ENCODE measurements around the gene SPEG.

Gene SPEG

DNA sequence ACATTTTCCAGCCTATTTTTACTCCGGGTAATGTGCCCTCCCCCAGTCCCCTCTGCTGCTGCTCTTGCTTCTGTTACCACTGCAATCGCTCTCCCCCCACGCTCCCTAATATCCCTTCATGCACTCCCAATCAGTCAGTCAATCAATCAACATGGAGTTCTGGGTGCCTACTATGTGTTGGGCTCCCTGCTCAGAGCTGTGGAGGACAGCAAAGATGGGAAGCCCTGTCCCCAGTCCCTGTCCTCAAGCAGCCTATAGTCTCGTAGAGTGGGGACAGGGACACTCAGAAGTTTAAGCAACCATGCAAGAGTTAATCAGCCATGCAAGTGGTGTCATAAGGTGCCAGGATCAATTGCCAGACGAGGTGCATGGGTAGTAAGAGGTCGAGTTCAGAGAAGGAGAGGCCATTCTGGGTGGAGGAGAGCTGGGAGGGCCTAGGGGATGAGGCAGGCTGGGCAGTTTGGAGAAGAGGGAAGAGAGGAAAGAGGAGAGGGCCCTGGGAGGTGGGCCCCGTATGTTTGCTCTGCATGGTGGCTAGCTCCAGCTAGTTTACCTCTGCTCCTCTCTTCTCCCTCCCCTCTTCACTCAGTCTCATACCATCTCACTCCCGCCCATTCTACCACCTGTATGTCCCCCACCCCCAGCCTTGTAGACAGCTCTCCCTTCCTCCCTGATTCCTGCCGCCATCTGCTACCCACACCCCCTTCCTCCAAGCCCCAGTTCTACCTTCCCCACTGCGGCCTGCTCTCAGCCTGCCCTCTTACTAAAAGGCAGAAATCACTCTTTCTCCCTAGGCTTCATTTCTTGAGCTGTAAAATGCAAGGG is 83.5 kb downstream of the SPEG start:
- DNase-seq, result no peak

DNA sequence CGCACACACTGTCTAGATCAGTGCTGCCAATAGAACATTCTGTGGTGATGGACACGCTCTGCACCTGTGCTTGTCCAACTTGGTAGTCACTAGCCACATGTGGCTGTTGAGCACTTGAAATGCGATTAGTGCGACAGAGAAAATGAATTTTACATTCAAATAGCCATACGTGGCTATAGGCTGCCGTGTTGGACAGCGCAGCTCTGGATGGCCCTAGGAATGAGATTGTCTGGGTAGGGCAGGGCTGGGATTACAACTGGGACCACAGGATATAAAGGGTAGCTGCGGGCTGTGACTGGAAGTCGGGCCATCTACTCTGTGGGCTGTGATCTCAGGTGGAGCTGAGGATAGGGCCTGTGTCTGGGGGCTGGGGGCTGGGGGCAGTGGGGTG is 84.9 kb downstream of the SPEG start:
- no peak for DNase-seq

DNA sequence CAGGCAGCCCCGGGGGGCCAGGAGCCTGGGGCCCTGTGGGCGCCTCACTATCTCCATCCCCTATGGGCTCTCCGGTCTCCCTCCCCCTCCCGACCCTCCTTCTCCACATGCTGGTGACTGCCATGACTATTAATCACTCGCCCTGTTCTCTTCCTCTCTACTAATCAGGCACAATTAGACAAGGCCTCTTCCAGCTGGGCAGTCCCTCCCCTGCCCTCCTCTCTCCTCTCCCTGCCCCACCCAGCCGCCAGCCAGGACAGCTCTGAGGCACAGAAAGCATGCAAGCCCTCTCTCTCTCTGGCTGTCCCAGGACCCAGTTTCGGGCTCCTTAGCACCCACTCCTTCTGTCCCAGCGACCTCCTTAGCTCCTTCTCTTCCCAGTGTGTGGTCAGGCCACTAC is 85.4 kb downstream of the SPEG start:
- no peak for DNase-seq

DNA sequence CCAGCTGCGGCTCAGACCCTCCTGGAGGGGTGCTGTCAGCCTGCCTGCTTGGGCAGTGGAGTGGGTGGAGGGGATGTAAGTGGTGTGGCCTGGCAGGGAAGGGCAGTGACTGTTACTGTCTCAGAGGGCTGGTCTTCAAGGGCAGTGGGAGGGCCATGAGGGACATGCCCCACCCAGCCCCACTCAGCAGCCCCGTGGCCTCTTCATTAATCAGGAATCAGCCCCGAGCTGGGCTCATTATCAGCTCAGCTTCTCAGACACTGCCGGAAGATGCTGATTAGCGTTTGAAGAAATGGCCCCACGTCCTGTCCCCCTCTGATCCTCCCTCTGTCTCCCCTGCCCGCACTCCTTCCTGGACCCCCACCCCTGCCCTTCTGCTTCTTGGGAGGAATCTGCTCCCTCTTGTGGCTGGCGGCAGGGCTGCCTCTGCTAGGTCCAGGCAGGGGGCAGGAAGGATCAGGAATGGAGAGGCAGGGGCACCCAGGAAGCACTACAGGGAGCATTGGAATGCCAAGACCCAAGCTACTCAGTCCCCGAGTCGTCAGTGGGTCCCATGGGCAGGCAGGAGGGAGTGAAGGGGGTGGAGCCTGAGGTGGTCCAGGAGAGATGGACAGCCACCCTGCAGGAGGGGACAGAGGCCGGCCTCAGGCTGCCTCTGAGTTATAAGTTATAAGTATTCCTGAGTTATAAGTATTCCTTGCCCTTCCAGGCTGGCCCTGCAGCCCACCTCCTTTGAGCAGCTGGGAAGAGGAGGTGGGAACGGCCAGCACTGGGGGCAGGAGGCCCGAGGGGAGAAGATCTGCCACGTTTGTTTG is 86.6 kb downstream of the SPEG start:
- peak in 1 of 2 donors; percentile 20 for DNase-seq

DNA sequence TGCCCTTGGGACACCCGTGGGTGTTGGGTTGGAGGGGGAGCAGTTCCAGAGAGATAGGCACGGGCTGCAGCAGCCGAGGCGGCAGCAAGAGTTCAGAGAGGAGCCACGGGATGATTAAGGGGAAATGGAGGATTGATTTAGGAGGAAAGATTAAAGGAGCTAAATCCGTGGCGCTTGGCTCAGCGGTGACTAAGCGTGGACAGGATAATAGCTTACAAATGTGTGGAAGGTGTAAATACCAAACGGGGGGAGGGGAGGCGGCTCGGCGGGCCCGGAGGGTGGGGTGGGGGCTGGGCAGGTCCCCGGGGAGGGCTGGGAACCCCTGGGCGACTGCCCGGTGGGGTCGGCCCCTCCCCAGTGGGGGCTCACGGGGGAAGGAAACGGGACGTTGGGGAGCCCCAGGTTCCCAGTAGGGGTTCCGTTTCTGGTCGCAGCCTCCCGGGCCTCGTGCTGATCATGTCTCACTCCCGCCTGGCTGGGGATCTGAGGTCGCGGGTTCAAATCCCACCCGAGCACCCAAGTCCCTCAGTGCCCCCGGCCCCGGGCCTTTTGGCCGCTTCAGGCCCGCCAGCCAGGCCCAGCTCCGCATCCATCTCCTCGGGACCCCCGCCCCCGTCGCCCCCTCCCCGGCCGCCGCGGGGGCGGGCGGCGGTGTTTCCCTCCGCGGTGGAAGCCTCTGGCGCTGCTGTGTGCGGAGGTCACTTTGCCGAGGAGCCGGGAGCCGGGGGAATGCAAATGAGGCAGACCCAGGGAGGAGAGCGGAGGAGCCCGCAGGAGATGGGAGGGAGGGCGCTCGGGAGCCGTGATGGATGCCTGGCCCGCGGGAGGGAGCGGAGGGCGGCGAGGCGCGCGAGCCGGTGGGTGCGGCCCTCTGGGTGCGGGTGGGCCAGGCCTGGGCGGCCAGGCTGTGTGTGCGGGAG is 87.7 kb downstream of the SPEG start:
- DNase-seq, result no peak

DNA sequence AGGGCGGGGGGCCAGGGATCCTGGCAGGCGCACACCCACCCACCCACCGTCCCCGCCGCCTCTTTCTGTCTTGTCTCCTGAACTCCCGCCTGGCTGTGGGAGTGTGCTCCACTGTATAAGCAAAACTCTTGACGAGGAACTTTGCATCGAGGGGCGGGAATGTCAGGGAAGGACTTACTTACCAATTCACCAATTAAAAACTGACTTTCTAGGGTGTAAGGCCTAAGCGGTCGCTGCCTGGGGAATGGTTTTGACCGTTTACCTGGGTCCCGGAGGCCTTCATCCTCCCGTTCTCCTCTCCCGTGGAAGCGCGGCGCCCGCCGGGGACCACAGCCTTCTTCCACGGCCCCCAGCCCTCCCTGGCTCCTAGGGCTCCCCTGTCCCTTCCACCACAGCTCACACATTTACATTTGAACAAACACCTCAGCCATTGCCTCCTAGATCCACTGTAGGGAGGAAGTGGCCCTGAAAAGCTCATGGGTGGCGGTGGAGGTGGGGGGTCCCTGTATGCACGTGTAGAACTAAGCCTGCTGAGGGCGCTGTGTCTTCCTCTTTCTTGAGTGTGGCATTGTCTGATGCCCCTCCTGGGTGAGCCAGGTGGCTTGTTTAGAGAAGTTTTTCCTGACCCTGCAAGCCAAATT is 88.5 kb downstream of the SPEG start:
- DNase-seq, result no peak

DNA sequence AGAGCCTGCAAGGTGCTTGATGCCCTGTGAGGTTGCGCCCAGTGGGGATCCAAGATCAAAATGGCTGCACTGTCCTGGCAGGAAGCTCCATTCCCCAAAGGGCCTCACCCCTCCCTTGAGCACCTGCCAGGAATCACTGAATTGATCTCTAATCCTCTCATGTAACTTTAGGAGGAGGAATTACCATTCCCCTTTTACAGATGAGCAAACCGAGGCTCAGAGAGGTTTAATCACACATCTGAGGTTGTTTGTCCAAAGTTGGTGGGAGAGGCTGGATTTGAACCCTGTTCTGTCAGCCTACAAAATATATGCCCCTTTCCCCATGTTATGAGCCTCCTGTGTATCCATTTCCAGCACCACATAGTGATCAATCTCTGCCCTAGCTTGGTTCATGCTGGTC is 90.2 kb downstream of the SPEG start:
- DNase-seq, result no peak

DNA sequence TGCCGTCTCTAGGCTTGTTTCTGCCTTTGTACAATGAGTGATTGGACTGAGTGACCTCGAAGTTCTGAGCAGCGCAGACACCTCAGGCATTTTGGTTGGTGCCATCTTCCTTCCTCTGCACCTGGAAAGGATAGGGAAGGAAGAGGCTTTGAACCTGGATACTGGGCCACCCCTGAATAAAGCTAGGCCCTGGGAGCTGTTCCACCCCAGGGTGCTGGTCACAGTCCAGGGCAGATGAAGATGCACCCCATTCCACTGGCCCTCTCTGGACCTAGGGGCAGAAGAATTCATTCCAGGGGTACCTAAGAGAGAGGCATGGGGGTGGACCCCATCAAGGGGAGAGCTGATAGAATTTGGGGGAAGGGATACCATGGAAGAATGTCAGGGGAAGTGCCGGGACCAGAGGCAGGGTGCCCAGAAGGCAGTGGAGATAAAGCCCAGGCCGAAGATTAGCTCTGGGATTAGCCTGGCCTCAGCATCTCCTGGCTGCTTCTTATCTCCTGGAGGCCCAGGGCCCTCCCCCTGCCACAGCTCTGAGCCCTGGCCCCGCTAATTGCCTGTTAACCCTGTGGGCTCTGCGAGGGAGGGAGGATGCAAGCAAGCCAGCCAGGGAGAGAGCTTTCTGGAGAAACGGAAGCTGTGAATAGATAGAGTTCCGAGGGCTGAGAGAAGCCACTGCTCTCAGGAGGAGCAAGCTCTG is 91.0 kb downstream of the SPEG start:
- DNase-seq, result no peak

DNA sequence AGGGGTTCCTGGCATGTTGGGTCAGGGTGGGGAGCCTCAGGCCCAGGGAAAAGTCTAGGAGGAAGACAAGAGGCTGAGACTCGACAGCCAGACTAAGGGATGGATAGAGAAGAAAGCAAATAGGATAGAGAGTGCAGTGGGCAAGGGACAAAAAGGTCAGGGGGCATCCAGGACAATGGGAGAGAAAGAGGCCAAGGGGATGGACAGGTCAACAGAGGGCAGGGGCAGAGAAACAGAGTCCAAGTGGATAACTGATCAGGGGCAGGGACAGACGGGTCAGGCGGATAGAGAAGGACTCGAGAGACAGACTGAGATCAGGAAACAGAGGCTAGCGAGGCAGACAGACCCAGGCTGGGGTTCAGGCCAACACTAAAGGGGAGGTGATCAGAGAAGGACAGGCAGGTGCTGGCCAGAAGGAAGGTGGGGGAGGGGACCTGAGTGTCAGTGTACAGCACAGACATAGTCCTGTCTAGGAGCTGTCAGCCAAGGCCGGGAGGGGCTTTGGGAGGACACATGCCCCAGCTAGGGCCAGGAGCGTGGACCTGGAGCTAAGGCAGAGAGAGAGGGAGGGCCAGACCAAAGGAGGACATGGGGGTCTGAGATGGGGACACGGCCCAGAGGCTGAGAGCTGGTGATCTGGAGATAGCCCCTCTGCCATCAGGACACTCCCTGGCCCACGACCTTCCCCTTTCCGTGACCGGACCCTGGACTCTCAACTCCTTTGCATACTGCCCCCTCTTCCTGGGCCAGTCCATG is 91.9 kb downstream of the SPEG start:
- DNase-seq, result no peak

DNA sequence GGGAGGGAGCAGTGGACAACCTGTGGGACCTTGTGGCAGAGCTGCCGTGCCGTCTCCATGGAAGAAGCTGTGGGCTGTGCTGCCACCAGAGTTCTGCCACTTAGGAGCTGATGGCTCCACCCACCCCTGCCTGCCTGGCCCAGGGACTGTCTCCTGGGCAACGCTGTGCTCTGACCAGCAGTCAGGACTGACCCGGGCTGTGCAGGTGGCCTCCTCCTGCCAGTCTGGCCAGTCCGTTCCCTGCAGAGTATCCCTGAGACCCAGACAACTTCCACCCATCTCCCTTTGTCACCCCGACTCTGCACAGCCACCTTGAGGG is 92.4 kb downstream of the SPEG start:
- DNase-seq, result no peak

DNA sequence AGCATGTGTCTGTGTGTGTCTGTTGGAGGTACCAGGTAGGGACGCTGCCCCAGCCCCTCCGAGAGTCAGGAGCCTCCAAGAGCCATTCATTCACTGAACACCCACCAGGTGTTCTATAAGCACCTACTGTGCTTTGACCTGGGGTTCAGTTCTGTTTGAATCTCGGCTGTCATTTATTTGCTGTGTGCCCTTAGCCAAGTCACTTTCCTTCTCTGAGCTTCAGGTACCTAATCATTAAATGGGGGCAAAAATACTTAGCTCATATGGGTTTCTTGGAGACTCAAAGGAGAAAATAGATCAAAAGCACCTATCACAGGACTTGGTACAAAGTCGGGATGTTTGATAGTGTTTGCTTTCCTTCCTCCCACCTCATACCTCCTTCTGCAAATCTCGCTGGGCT is 92.8 kb downstream of the SPEG start:
- DNase-seq, result no peak

DNA sequence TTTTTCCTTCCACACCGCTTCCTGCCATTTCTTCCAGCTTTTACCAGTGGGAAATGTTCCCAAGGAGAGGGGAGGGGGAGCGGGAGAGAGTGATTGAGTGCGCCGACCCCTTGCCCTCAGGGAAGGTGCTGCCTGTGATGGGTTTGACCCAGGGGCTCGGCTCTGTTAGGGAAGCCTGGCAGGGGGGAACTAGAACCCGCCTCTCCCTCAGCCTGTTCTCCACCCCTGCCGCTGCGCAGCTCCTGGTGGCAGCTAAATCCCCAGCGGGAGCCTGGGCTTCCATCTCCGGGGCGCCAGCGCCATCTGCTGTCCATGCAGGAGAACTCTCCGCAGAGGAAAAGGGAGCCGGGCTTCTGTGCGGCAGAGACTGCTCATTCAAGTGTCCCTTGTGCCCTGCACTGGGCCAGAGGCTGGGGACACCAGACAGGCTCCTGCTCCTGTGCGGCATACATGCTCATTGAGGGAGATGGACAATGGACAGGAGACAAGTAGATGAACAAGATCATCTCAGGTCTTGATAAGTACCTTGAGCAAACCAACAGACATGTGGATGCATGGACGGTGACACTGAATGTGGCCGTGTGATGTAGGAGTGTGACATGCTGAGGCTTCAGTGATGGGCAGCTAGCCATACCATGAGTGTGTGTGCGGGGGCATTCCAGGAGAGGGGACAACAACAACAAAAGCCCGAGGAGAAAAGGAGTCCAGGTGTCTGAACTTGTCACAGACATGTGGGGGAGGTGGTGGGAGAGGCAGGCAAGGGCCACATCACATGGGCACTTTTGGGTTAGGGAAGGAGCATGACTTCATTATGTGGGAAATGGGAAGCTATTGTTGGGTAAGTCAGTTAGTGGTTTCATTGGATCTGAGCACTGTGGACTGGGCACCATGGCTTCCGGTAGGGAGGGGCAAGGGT is 95.7 kb downstream of the SPEG start:
- peak; percentile 75 to 94 for DNase-seq

DNA sequence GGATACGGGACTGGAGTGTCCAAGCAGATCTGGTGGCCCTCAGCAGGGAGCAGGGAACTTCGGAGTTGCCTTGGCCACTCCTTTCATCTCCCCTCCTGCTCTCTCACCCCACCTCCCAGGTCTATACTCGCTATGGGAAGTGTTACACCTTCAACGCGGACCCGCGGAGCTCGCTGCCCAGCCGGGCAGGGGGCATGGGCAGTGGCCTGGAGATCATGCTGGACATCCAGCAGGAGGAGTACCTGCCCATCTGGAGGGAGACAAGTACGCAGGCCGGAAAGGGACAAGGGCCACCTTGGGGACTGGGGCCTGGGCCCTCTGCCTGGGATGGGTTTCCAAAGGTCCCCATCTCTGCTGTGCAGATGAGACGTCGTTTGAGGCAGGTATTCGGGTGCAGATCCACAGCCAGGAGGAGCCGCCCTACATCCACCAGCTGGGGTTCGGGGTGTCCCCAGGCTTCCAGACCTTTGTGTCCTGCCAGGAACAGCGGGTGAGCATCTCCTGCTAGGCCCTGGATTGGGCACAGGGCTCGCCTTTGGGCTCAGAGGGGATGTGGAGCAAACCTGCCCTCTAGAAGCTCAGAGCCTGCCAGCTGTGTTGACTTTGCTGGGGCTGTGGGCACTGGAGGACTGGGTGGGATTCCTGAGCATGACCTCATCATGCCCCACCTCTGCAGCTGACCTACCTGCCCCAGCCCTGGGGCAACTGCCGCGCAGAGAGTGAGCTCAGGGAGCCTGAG is 97.2 kb downstream of the SPEG start:
- DNase-seq, result no peak

DNA sequence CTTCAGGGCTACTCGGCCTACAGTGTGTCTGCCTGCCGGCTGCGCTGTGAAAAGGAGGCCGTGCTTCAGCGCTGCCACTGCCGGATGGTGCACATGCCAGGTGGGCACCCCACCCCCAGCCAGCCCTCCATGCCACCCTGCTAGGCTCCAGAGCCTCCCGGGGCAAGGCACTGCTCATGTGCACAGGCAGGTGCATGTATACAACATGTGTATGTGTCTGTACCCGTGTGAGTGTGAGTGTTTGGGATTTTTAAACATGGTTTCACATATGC is 97.7 kb downstream of the SPEG start:
- no peak for DNase-seq

DNA sequence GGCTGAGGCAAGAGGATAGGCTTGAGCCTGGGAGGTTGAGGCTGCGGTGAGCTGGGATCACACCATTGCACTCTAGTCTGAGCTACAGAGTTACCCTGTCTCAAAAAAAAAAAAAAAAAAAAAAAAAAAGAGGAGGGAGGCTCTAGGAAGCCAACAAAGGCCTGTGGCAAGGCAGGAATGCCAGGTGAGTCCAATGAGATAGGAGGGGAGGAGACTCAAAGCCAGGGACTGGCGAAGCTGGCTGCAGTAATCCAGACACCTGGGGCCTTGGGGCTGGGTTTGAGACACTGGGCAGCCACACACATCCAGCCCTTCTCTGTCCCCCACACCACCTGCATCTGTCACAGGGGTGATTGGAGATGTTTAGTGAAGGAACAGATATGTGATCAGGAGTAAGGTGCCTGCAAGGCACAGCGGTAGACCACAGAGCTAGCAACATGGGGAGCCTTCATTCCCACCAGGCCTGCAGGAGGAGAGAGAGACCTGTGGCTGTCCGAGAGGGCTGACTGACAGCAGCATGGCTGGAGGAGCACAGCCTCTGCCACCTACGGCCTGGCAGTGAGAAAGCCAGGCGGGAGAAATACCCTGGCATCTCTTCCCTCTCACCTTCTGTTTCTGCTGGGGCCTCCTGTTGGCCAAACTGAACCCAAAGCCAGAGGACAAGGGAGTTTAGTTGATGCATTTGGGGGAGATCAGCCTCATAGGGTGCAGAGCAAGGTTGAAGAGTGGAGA is 99.5 kb downstream of the SPEG start:
- no peak for DNase-seq

DNA sequence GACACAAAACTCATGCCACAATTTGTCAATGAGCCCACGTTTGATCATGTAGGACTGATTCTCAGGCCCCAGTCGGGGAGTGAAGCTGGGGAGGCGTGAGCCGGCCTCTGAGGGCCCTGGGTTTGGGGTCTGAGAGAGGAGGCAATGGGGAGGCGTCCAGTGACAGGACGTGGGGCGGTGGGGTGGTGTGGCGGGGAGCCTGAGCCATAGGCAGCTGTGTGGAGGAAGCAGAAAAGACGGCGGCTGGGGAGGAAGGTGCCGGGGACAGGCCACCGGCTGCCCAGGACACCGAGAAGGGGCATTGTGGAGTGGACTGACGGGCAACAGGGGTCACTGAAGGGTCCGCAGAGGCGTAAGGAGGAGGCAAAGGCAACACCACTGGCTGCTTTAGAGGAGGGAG is 101.8 kb downstream of the SPEG start:
- DNase-seq, result no peak

DNA sequence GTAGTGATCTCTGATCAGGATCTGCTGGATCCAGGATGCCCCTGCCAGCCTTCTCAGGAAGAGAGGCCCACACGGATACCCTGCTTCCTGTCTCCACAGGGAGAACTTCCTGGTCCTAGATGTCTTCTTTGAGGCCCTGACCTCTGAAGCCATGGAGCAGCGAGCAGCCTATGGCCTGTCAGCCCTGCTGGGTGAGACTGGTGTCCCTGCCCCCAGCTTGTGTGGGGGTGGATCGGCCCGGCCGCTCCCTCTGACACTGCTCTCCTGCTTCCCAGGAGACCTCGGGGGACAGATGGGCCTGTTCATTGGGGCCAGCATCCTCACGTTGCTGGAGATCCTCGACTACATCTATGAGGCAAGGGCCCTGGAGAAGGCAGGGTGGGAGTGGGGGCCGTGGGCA is 102.3 kb downstream of the SPEG start:
- DNase-seq, result no peak

DNA sequence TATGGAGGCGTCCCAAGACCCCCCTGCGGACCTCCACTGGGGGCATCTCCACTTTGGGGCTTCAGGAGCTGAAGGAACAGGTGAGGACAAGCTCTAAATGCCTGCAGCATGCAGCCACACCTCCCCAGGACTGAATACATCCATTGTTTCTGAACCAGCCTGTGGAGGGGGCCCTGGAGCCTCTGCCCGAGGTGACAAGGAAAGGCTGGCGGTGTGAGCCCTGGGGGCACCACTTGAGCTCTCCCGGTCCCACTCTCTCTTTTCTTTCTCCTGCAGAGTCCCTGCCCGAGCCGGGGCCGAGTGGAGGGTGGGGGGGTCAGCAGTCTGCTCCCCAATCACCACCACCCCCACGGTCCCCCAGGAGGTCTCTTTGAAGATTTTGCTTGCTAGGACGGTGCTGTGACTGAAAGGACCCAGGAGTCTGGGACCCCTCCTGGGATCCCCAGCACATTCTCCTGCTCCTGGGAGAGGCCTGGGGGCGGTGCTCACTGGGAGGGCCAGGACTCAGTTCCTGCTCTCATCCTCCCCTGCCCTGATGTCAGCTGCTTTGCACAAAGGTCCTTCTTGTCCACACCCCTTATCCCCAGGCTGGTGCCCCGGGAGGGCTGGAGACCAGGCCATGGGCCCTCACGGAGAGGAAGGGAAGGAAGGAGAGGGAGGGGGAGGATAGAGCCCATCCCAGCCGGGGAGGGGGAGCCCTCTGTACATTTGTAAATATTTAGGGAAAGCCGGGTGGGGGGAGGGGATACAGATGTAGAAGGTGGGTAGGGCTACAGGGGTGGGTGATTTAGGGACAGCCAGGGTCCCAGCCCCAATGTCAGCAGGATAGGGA is 103.2 kb downstream of the SPEG start:
- no peak for DNase-seq

Data from inflammatory macrophage treated with lipopolysaccharide for 1 hour (primary cell).